OCI-LY3 (cell line): ENCODE measurements around the gene CCL20.

ENCODE experiments used
- EZH2phosphoT487 ChIP-seq: fragments of 200-600 bp; shearing (Covaris generic); IDR thresholded peaks from 2 replicates; pipeline ENCODE4 v1.6.1; 2018; ENCODE audit warnings: antibody characterized with exemption, mixed run types, low read depth
- TF ChIP-seq, protein P1 (sequence below): fragments of 200-600, 300-600 bp; sonication (generic); IDR thresholded peaks from 2 replicates; pipeline ENCODE4 v1.5.1; 2014; ENCODE audit warnings: antibody characterized with exemption, low read length, low read depth

- TF ChIP-seq, protein P1, sequence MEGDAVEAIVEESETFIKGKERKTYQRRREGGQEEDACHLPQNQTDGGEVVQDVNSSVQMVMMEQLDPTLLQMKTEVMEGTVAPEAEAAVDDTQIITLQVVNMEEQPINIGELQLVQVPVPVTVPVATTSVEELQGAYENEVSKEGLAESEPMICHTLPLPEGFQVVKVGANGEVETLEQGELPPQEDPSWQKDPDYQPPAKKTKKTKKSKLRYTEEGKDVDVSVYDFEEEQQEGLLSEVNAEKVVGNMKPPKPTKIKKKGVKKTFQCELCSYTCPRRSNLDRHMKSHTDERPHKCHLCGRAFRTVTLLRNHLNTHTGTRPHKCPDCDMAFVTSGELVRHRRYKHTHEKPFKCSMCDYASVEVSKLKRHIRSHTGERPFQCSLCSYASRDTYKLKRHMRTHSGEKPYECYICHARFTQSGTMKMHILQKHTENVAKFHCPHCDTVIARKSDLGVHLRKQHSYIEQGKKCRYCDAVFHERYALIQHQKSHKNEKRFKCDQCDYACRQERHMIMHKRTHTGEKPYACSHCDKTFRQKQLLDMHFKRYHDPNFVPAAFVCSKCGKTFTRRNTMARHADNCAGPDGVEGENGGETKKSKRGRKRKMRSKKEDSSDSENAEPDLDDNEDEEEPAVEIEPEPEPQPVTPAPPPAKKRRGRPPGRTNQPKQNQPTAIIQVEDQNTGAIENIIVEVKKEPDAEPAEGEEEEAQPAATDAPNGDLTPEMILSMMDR: no peak
- TF ChIP-seq EZH2phosphoT487: no peak
These were observed 3.1 kb downstream of the CCL20 start for GRCh38 chr2:227816507-227817294.
